Sigmoid colon (tissue), 4 donors: ENCODE measurements around the gene ADCY2.

Experiments used
- CTCF ChIP-seq, 4 experiments: fragments of 450-650 bp in 3 of 4; fragments of 200-600 bp in 1 of 4; IDR thresholded peaks; one replicate each; pipeline ENCODE4 v1.5.1; 2016 to 2019; ENCODE audit warnings: antibody characterized with exemption in 4 of 4, mild to moderate bottlenecking in 3 of 4, moderate library complexity in 2 of 4
- EP300 ChIP-seq, 4 donors: sonication (generic); formaldehyde crosslinking; IDR thresholded peaks; one replicate each; pipeline ENCODE4 v1.6.1; 2017; ENCODE audit warnings: antibody characterized with exemption in 4 of 4
- POLR2A ChIP-seq, 2 donors: fragments of 450-650 bp; IDR thresholded peaks; one replicate each; pipeline ENCODE4 v1.6.1; 2016; ENCODE audit warnings: antibody characterized with exemption in 2 of 2, mild to moderate bottlenecking in 2 of 2, moderate library complexity in 2 of 2
- POLR2AphosphoS5 ChIP-seq, 4 donors: sonication (generic); formaldehyde crosslinking; IDR thresholded peaks; one replicate each; pipeline ENCODE4 v1.6.1; 2017; ENCODE audit warnings: antibody characterized with exemption in 4 of 4

- TF ChIP-seq CTCF (IDR thresholded peaks at IDR 0.05) (no peak), POLR2AphosphoS5 (IDR thresholded peaks at IDR 0.05) (no peak), POLR2A (IDR thresholded peaks at IDR 0.05) (no peak), EP300 (IDR thresholded peaks at IDR 0.05) (no peak)
Observed at GRCh38 chr5:7548596-7548995, 152.7 kb downstream of the ADCY2 start.
